HepG2 (cell line): ENCODE data around the gene ATR. TPM values are rescaled to one million over a fixed set of nuclear protein-coding genes. Genes with fewer than 3 reads are reported as not detected.

Experiments used
- ATAC-seq: fragments of 200-7000 bp; cut with Tn5 transposase; 3 replicates; pipeline ENCODE4 v1.9.1; 2020; ENCODE audit warnings: mild to moderate bottlenecking, moderate library complexity
- BruUV-seq: library from RNA; stranded (reverse); fragments of 400-500 nt; replicated peaks from 2 replicates; lab custom pipeline; 2021; lab: Mats Ljungman, UMichigan
- CTCF ChIA-PET: fragments of 300-600 bp; formaldehyde crosslinking; extraction: SDS; loops from one replicate; lab custom pipeline; 2021; ENCODE audit warnings: low total read pairs, inconsistent platforms, low intra/inter-chr PET ratio; lab: Yijun Ruan, JAX
- POLR2A ChIA-PET: fragments of 350-600 bp; sonication (Branson Sonifier 250); formaldehyde crosslinking; loops from one replicate; lab custom pipeline; 2020; ENCODE audit warnings: antibody characterized with exemption, inconsistent platforms; lab: Yijun Ruan, JAX
- DNase-seq: peaks from one replicate; pipeline ENCODE4 v3.0.0-alpha.2; 2015; ENCODE audit warnings: low spot score
- FAIRE-seq: peaks from 3 replicates; lab custom pipeline; 2011; peaks lifted over from hg19 to GRCh38; lab: Jason Lieb, UNC
- H2AFZ ChIP-seq: one replicate; pipeline ENCODE4 v1.6.1; 2011; ENCODE audit warnings: low read length, inconsistent platforms
- H3K27ac ChIP-seq: fragments of 300-600 bp; 3 replicates; pipeline ENCODE4 v1.8.0; 2011; ENCODE audit warnings: mixed run types, mild to moderate bottlenecking, mixed read lengths, low read length, inconsistent platforms; ENCODE audit not compliant: insufficient read depth; ENCODE audit errors: extremely low read length
- H3K27me3 ChIP-seq, 2 experiments: fragments of 200-600 bp in 1 of 2; 2 replicates in 1 of 2; 3 replicates in 1 of 2; pipeline versions ENCODE4 v1.6.0 to v1.8.0; 2011; ENCODE audit warnings: low read length in 2 of 2, mild to moderate bottlenecking in 2 of 2, moderate library complexity in 2 of 2, inconsistent platforms in 1 of 2; ENCODE audit not compliant: insufficient read depth in 2 of 2, control insufficient read depth in 1 of 2
- H3K36me3 ChIP-seq, 2 experiments: fragments of 200-600 bp in 1 of 2; replicated peaks in 1 of 2; 2 replicates in 1 of 2; 3 replicates in 1 of 2; pipeline versions ENCODE4 v1.5.1 to v1.8.0; 2011; ENCODE audit warnings: low read length in 2 of 2, inconsistent platforms in 1 of 2; ENCODE audit not compliant: insufficient read depth in 2 of 2, control insufficient read depth in 1 of 2
- H3K4me1 ChIP-seq: 2 replicates; pipeline ENCODE4 v1.5.1; 2012; ENCODE audit warnings: low read length, inconsistent platforms; ENCODE audit not compliant: insufficient read depth
- H3K4me2 ChIP-seq: 2 replicates; pipeline ENCODE4 v1.6.0; 2011; ENCODE audit warnings: low read depth, low read length, inconsistent platforms
- H3K4me3 ChIP-seq, 3 experiments: fragments of 200-600 bp in 1 of 3; sonication (generic), shearing (Covaris generic) in 1 of 3; replicated peaks in 1 of 3; 2 replicates each; pipeline ENCODE4 v1.5.1; 2011 to 2016; ENCODE audit warnings: low read length in 3 of 3, inconsistent platforms in 2 of 3, low read depth in 2 of 3, mild to moderate bottlenecking in 2 of 3, control low read depth in 1 of 3, mixed read lengths in 1 of 3; ENCODE audit not compliant: insufficient read depth in 1 of 3
- H3K79me2 ChIP-seq: one replicate; pipeline ENCODE4 v1.6.1; 2011; ENCODE audit warnings: low read length, inconsistent platforms; ENCODE audit not compliant: insufficient read depth
- H3K9ac ChIP-seq: 2 replicates; pipeline ENCODE4 v1.6.0; 2011; ENCODE audit warnings: mild to moderate bottlenecking, low read depth, low read length, inconsistent platforms; ENCODE audit not compliant: insufficient read depth
- H3K9me3 ChIP-seq: 2 replicates; pipeline ENCODE4 v1.5.1; 2012; ENCODE audit warnings: mild to moderate bottlenecking, low read length
- H4K20me1 ChIP-seq: 2 replicates; pipeline ENCODE4 v1.6.0; 2011; ENCODE audit warnings: inconsistent platforms, mild to moderate bottlenecking, low read length, moderate library complexity; ENCODE audit not compliant: insufficient read depth
- BCL3 ChIP-seq: sonication (generic); formaldehyde crosslinking; IDR thresholded peaks from 2 replicates; pipeline ENCODE4 v1.5.1; 2020; ENCODE audit warnings: mild to moderate bottlenecking, missing genetic modification reagents, moderate library complexity
- CCDC6 ChIP-seq: sonication (generic); formaldehyde crosslinking; IDR thresholded peaks from 2 replicates; pipeline ENCODE4 v1.8.1; 2022; ENCODE audit warnings: mild to moderate bottlenecking, missing genetic modification reagents, moderate library complexity
- FOXO4 ChIP-seq: sonication (generic); formaldehyde crosslinking; conservative IDR thresholded peaks from 2 replicates; pipeline ENCODE4 v1.8.1; 2023; ENCODE audit warnings: missing genetic modification reagents
- HNRNPK ChIP-seq: fragments of 200-400 bp; formaldehyde crosslinking; IDR thresholded peaks from 2 replicates; pipeline ENCODE4 v1.6.1; 2018; ENCODE audit warnings: low read length, low read depth, moderate library complexity, mild to moderate bottlenecking; ENCODE audit not compliant: poor library complexity, severe bottlenecking
- NFYC ChIP-seq: IDR thresholded peaks from 2 replicates; pipeline ENCODE4 v1.6.1; 2016; ENCODE audit warnings: missing genetic modification reagents, missing compliant biosample characterization
- PAWR ChIP-seq: sonication (generic); formaldehyde crosslinking; IDR thresholded peaks from 2 replicates; pipeline ENCODE4 v1.4.0; 2020; ENCODE audit warnings: missing genetic modification reagents, mild to moderate bottlenecking, borderline replicate concordance
- SP140L ChIP-seq: sonication (generic); formaldehyde crosslinking; IDR thresholded peaks from 2 replicates; pipeline ENCODE4 v1.4.0; 2020; ENCODE audit warnings: missing genetic modification reagents, borderline replicate concordance
- TGIF2 ChIP-seq: IDR thresholded peaks from 2 replicates; pipeline ENCODE4 v1.6.1; 2016; ENCODE audit warnings: control low read depth, missing compliant biosample characterization
- WIZ ChIP-seq: sonication (generic); formaldehyde crosslinking; IDR thresholded peaks from 2 replicates; pipeline ENCODE4 v1.5.1; 2020; ENCODE audit warnings: mild to moderate bottlenecking, missing genetic modification reagents
- ZHX1 ChIP-seq: sonication (generic); formaldehyde crosslinking; IDR thresholded peaks from 2 replicates; pipeline ENCODE4 v1.8.1; 2022; ENCODE audit warnings: low read depth, mild to moderate bottlenecking, missing genetic modification reagents
- ZNF335 ChIP-seq: sonication (generic); formaldehyde crosslinking; IDR thresholded peaks from 2 replicates; pipeline ENCODE4 v1.4.0; 2020; ENCODE audit warnings: missing genetic modification reagents
- ZNF432 ChIP-seq: sonication (generic); formaldehyde crosslinking; IDR thresholded peaks from 2 replicates; pipeline ENCODE4 v1.5.0; 2020; ENCODE audit warnings: missing genetic modification reagents, mild to moderate bottlenecking, borderline replicate concordance
- ZNF883 ChIP-seq: sonication (generic); formaldehyde crosslinking; IDR thresholded peaks from 2 replicates; pipeline ENCODE4 v1.5.1; 2020; ENCODE audit warnings: mild to moderate bottlenecking, missing genetic modification reagents; ENCODE audit errors: not compliant biosample characterization
- ZNF891 ChIP-seq: sonication (generic); formaldehyde crosslinking; IDR thresholded peaks from 2 replicates; pipeline ENCODE4 v1.5.0; 2020; ENCODE audit warnings: mild to moderate bottlenecking, missing genetic modification reagents
- WGBS: methylation state at CpG from one replicate; pipeline ENCODE4 v1.1.6; 2017; ENCODE audit warnings: low lambda C conversion rate; 5-methylcytosine and 5-hydroxymethylcytosine counted together
- in situ Hi-C: cut with HindIII; loops from 2 replicates; pipeline ENCODE4 v1.10.0; 2017; ENCODE audit warnings: low pct_unique_long_range_greater_than_20kb; ENCODE audit not compliant: extremely low pct_ligation_motif_present
- intact Hi-C: fragments of 100-400 bp; cut with micrococcal nuclease; formaldehyde crosslinking; loops from one replicate; pipeline ENCODE4 v1.10.0; 2022; ENCODE audit not compliant: unreplicated experiment
- polyA plus RNA-seq, 8 experiments: library from polyadenylated mRNA; depleted of rRNA in 3 of 8; stranded (reverse) in 7 of 8; unstranded in 1 of 8; fragments of >200 nt; fragmentation: Illumina TruSeq in 4 of 8; extraction: Trizol in 4 of 8; gene quantifications; 2 replicates each; pipeline versions ENCODE4 v1.2.1 to v1.2.3, GENCODE V29; 2011 to 2016; ENCODE audit warnings: low read depth in 4 of 8, missing spikeins in 1 of 8, mixed read lengths in 1 of 8; ENCODE audit not compliant: insufficient read depth in 1 of 8
- total RNA-seq, 5 experiments: library from RNA; depleted of rRNA; stranded (reverse); fragments of >200 nt; fragmentation: Illumina TruSeq; extraction: Trizol; gene quantifications; 2 replicates each; pipeline ENCODE4 v1.2.3, GENCODE V29; 2016; ENCODE audit warnings: low read depth in 1 of 5

ATR gene
- total and polyA plus RNA-seq, 2 of the 13 experiments (the other 11 are each of a cell fraction or from before 2014, with no cell fraction given) = 6.6 to 17.0 TPM

GRCh38 chr3:142542054-142542453 is 36.5 kb downstream of the ATR start:
- no peak overlapping the region for H3K9ac ChIP-seq
- no peak overlapping the region for H3K4me2 ChIP-seq
- POLR2A ChIA-PET = no interaction called here
- intact Hi-C loops (no loop called here), in situ Hi-C loops (no loop called here)
- no peak overlapping the region for H2AFZ ChIP-seq
- no peaks in the 10 kb centered on the region for H3K79me2 ChIP-seq
- H3K4me1 ChIP-seq = no peaks in the 10 kb centered on the region
- no peak overlapping the region for H3K4me3 ChIP-seq
- 96% methylated on average over 2 of the region's 2 CpGs for WGBS
- no peaks in the 10 kb centered on the region for H3K27me3 ChIP-seq
- no peak overlapping the region for H3K27ac ChIP-seq
- FAIRE-seq (no peak), DNase-seq (no peak), ATAC-seq (no peak)
- H4K20me1 ChIP-seq = no peaks in the 10 kb centered on the region
- peaks cover 0 to 2% of the 10 kb centered on the region in 2 experiments; a peak in 1 of 5 replicates for H3K36me3 ChIP-seq
- no TSS peak for BruUV-seq
- no peaks in the 10 kb centered on the region for H3K9me3 ChIP-seq
- CTCF ChIA-PET = no interaction called here
- TF ChIP-seq PAWR (CRISPR knock-in tag) (no peak), ZNF883 (CRISPR knock-in tag) (no peak), HNRNPK (no peak), ZNF891 (CRISPR knock-in tag) (no peak), CCDC6 (CRISPR knock-in tag) (no peak), NFYC (no peak), TGIF2 (CRISPR knock-in tag) (no peak), ZNF335 (CRISPR knock-in tag) (no peak), WIZ (no peak)

GRCh38 chr3:142536519-142536918 is 42.0 kb downstream of the ATR start:
- CTCF ChIA-PET = no interaction called here
- peak; percentile 74 for ATAC-seq
- Histone ChIP-seq H3K36me3 (peaks cover 4 to 12% of the 10 kb centered on the region in 2 experiments; a peak in 3 of 5 replicates), H3K27ac (no peak overlapping the region), H3K4me3 (no peak overlapping the region), H3K4me1 (no peaks in the 10 kb centered on the region; the same call in 1 of the 2 replicates), H3K4me2 (no peak overlapping the region), H2AFZ (no peak overlapping the region), H3K9me3 (no peaks in the 10 kb centered on the region), H4K20me1 (no peaks in the 10 kb centered on the region), H3K27me3 (no peaks in the 10 kb centered on the region), H3K79me2 (no peaks in the 10 kb centered on the region), H3K9ac (no peak overlapping the region)
- WGBS = 77% methylated on average over 3 of the region's 3 CpGs
- no peak for FAIRE-seq
- peak; percentile 24 for DNase-seq
- POLR2A ChIA-PET = no interaction called here
- no TSS peak for BruUV-seq
- intact Hi-C loops = no loop called here
- in situ Hi-C loops = no loop called here
- TF ChIP-seq SP140L = no peak
- TF ChIP-seq ZHX1 (CRISPR knock-in tag) = no peak
- no peak for TF ChIP-seq BCL3 (CRISPR knock-in tag)
- no peak for TF ChIP-seq ZNF432 (CRISPR knock-in tag)
- no peak for TF ChIP-seq FOXO4
